HG02642 (cell line): Measurements from ENCODE around the gene ZNF785.
A peak's percentile ranks its signal among the peaks of the same experiment; 100 is the strongest.
"Not testable (repeated sequence)": the region's sequence is repeated elsewhere in the genome, so short reads cannot be mapped to it uniquely, and the experiment has no call there.

ENCODE experiments used
- ATAC-seq: cut with Tn5 transposase; IDR thresholded peaks from one replicate; pipeline ENCODE4 v1.9.1; 2021; ENCODE audit warnings: mild to moderate bottlenecking; ENCODE audit not compliant: unreplicated experiment, poor library complexity

ZNF785 gene

DNA sequence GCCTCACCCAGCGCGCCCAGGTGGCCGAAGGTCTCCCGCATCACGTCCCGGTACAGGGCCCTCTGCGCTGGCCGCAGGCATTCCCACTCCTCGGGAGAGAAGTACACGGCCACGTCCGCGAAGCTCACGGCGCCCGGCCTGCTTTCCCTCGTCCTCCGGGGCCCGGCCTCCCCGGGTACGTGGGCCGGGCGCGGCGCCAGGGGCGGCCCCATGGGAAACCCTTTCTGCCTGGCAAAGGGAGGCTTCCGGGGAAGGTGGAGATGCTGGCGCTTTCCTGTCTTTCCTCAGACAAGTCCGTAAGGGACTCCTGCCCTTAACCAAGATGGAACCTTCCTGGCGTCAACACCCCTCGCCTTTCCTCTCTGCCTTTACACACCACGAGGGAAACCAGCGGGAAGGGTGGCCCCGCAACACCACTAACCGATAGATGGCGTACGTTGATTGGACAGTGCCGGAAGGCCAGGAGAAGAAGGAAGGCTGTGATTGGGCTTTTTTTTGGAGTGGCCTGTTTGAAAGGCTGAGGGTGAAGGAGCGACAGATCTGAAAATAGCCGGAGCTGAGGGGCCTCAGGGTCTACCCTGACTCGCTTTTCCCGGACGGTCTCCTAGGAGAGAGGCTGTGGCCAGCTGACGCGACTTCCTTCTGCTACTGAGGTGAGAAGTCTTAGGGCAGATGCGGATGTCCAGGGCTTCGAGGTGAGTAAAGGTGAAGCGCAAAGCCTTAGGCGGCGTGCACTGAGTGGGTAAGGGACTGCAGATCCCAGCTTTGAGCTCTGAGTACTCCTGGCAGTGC, at the start of gene ZNF785:
Gene ZNF785 (minus strand): TSS at position 298 of the 792 bp plus-strand sequence. CDS start 86 bp downstream, at position 212.
- ATAC-seq, result peak; percentile 96

DNA sequence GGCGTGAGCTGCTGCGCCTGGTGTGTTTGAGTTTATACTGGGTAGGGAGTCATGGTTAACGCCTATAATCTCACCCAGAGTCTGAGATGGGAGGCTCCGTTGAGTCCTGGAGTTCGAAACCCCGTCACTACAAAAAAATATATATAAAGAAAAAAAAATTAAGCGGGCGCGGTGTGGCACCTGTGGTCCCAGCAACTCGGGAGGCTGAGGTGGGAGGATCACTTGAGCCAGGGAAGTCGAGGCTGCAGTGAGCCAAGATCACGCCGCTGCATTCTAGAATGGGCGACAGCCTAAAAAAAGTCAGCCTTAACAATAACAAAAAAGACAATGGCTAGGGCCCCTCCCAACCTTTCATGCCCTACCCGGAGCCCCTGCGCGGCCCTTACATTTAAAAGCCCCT, 48.0 kb upstream of the ZNF785 start:
- ATAC-seq, result no peak

DNA sequence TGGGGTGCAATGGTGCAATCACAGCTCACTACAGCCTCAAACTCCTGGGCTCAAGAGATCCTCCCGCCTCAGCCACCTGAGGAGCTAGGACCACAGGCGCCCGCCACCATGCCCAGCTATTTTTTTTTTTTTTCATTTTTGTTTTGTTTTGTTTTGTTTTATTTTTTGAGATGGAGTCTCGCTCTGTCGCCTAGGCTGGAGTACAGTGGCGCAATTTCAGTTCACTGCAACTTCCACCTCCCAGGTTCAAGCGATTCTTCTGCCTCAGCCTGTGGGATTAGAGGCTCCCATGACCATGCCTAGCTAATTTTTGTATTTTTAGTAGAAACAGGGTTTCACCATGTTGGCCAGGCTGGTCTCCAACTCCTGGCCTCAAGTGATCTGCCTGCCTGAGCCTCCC, 47.0 kb upstream of the ZNF785 start:
- ATAC-seq, result not testable (repeated sequence)

DNA sequence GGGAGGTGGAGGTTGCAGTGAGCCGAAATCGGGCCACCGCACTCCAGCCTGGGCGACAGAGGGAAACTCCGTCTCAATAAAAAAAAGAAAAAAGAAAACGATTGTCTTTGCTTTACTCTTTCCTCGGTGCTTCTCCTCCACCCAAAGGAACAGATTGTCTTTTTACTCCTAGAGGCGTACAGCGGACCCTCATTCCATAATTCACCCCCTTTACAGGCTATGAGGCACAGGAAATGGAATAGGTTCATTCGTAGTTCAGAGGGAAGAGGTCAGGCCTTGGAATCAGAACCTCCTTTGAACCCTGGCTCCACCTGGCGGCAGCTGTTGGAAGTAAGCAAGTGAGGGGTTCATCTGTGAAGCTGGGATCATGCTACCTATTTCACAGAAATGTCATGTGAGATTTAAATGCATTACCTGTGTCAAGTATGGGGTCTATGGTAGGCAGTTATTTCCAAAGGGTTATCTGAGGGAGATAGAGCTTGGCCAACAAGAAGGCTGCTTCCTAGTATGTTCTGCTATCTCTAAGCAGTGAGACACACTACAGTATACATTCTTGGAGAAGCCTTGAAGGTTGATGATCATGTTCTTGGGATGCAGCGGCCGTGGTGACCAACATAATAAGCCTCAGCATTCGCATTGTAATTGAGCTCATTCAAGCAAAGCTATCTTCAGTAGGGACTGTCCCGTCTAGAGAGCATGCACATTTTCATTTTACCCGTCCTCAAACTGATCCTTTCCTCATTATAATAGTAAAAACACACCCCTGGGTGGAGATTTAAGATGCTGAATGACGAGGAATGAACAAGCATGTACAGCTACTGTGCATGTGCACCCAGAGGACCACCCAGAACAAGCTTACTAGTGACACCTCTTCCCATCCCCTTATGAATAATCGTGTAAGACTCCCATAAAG, 43.4 kb upstream of the ZNF785 start:
- peak; percentile 56 for ATAC-seq

DNA sequence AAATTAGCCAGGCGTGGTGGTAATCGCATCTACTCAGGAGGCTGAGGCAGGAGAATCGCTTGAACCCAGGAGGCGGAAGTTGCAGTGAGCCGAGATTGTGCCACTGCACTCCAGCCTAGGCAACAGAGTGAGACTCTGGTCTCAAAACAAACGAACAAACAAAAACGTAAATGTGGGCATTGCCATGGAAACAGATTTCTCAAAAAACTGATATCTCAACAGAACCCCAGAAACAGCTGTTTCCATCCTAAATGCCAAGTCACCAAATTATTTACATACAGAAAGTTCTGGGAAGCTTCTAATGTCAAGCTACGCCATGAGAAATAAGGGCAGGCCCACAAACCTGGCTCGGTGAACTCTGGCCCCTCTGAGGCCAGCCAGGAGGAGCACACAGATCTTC, 40.7 kb upstream of the ZNF785 start:
- no peak for ATAC-seq

DNA sequence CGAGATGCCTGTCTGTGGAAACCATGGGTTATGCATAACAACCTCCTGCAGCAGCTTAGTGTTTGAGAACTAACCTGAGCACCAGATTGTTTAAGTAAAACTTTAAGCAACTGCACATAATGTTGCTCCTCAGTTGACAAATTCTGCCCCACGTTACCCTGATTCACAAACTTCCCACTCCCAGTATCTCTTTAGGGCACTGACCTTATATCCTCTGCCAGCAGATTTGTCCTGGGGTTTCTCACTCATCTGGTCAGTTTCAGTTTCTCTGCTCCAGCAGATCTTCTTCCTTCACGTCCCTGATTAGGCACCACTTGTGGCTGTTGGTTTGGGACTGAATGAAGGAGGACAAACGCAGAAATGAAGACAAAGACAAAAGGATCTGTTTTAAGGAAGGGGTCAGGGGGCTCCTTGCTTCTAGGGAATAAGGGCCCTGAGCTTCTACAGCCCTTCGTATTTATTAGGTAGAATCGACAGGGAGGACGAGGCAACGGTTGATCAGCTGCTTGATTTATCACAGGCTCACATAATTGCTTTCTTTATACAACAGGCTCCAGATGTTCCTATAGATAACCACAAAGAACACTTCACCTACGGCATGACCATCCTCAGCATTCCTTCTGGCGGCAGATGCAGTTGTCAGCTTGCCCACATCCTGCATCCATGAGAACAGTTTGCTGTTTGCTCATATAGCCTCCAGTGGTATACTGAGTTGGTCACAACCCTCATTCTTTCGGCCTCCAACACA, 38.2 kb upstream of the ZNF785 start:
- no peak for ATAC-seq

DNA sequence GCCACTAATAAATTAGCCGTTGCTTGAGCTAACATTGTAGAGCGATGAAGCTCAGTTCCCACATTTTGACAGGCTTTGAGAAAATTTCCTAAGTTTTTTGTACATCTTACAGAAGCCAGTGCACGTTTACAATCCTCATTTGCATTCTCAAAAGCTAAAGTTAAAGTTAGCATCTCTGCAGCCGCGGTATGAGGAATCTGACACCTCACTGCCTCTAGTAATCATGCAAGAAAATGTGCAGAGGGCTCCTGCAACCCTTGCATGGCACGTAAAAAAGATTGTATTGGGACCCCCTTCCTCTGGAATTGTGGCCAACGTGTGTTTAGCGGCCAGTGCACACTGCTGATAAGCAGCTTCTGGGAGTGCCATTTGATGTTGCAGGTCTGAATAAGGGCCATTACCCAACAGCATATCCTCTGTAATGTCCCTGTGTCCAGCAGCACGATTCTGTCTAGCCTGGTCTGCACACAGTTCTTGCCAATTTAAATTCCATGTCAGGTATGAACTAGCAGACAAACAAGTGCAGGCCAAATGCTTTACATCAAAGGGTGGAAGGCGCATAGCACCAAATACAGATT, 37.0 kb upstream of the ZNF785 start:
- no peak for ATAC-seq

DNA sequence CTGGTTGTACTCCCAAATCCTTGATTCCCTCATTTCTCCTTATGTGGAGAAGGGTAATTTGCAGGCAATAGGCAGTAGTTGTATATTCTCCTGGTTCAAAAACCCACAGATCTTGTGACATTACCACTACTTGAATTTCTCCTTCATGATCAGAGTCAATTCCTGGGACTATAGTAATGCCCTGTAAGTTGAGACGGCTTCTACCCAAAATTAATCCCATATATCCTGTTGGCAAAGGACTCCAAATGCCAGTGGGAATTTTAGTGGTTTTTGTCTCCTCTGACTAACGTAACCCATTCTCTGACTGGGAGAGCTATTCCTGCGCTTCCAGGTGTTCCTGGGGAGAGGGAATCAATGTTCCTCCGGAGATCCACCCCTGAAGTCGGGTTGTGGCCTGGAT, 36.3 kb upstream of the ZNF785 start:
- ATAC-seq, result no peak

DNA sequence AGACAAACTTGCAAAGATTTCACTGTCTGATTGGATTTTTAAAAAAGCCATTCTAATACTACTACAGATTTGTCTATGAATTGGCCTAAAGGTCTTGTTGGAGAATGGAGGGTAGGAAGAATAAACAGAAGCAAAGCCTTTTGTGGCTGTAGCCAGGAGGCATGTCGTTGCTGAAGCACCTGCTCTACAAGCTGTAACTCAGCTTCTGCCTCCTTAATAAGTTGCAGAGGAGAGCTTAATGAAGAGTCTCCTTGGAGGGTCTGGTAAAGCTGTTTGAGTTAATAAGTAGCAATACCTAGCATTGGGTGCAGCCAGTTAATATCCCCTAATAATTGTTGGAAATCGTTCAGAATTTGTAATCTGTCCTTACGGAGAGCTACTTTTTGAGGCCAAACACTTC, 34.7 kb upstream of the ZNF785 start:
- no peak for ATAC-seq

DNA sequence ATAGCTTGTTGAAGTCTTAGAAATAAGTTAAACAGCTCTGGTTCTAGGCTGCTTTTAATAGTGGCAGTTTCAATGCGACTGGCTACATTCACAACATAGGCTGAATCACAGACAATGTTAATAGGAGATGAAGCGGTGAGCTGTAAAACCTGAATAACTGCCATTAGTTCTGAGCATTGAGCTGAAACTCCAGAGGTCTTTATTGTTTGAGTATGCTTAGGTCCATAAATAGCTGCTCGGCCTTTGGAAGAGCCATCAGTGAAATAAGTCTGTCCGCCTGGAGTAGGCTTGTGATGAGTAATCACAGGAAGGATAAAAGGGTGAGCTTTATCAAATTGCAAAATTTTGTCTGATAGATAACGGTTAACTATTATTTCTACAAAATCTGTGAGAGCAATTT, 34.1 kb upstream of the ZNF785 start:
- no peak for ATAC-seq

DNA sequence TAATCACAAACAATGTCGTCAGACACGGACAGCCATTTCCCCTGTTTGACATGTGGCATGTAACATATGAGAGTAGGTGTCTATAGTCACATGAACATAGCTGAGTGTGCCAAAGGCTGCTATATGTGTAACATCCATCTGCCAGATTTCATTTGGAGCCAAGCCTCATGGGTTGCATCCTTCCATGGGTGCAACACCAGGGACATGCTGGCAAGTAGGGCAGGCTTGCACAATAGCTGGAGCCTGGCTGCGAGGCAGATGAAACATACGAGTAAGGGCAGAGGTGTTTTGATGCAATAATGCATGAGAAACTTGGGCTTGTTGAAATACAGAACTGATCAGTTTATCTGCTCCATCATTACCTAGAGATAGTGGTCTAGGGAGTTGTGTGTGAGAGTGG, 33.7 kb upstream of the ZNF785 start:
- no peak for ATAC-seq

DNA sequence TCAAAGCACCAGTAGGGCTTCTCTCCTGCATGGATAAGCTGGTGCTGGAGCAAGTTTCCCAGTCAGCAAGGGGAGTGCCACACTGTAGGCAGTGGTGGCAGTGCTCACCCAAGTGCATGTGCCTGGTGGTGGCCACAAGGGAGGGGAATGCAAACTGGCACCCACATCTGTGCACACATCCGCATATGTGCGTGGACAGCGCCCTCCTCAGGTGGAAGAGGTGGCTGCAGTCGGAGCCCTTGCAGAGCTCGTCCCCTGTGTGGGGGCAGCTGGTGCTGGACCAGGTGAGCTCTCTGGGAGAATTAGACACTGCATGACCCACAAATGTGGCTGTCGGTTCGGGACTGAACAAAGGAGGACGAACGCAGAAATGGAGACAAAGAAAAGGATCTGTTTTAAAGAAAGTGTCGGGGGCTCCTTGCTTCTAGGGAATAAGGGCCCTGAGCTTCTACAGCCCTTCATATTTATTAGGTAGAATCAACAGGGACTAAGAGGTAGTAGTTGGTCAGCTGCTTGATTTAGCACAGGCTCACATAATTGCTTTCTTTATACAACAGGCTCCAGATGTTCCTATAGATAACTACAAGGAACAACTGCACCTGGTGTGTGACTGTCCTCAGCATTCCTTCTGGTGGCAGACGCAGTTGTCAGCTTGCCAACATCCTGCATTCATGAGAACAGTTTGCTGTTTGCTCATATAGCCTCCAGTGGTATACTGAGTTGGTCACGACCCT, 30.0 kb upstream of the ZNF785 start:
- no peak for ATAC-seq

DNA sequence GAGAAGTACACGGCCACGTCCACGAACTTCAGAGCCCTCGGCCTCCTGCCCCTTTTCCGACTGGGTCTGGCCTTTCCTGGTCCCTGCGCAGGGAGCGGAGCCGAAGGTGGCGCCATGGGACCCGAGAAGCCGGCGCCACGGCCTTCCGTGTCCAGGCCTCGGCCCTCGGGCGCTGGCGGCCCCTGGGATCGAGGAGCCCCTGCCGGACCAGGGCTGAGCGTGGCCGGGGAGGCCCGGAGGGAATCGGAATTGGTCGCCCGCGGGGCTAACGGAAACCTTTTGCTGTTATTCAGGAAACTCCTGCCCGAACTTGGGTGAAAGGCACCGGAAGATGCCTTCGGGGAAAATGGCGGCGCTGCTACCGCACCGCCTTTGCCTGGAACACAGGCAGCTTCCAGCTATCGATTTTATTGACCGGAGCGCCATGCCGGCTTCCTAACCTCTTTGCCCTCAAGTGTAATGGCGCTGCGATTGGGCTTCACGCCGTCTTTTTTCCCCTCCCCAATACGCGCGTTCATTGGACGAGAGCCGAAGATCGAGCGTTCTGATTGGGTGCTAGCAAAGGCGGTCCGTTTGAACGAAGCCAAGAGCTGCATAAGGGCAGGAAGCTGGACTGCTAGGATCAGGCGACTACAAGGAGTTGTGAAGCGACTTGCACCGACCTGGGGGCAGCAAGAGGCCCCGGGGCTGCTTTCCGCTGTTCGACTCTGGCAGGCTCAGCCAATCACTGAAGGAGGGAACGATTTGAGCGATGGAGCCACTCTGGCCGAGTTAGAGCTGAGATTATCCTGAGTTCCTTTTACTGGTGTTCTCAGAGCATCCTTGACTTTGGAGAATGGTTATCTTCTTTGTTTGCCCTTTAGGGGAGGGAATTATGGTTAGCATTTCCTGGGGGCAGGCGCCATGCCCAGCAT, 24.7 kb upstream of the ZNF785 start, which contains the start of gene ZNF689:
Gene ZNF689 (minus strand): TSS at position 464 of the 914 bp plus-strand sequence. CDS start 348 bp downstream, at position 116.
- peak; percentile 91 for ATAC-seq

DNA sequence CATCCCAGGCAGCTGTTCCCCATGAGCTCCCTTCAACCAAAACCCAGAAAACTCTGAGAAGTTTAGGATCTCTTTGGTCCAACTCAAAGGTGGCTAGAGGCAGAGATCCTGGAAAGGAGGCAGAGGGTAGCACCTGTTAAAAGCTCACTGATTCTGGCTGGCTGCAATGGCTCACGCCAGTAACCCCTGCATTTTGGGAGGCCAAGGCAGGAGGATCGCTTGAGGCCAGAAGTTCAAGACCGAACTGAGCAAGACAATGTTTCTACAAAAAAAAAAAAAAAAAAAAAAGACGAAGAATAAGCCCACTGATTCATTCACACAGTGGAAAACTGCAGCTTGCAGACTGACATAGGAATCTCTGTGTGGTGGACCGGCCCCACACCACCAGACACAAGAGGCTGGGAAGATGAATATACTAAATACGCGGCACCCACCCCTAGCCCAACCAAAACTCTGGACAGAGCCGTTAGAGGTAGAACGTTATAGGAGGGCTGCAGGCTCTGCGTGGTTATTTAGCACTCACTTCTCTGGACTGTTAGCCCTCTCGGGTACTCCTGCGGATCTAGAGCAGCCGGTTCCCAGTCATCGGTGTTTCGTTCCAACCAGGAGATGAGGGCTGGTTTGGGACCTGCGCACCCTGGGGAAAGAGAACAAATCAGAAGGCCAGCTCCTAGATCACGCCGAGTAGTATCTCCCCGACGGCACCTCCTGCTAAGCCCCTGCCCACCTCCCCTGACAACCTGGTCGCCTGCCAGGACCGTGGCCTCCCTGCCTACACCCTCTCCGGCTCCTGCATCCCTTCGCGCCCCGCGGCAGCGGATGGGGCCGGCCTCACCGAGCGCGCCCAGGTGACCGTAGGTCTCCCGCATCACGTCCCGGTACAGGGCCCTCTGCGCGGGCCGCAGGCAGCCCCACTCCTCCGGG, 23.8 kb upstream of the ZNF785 start:
- no peak for ATAC-seq

DNA sequence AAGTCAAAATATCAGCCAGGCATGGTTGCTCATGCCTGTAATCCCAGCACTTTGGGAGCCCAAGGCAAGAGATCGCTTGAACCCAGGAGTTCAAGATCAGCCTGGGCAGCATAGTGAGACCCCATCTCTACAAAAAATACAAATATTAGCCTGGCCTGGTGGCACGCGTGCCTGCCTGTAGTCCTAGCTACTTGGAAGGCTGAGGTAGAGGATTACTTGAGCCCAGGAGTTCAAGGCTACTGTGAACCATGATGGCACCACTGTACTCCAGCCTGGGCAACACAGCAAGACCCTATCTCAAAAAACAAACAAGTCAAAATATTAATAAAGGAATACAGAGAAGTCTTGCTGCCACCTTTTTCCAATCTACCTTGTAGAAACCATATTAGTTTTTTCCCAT, 20.5 kb upstream of the ZNF785 start:
- ATAC-seq, result no peak

DNA sequence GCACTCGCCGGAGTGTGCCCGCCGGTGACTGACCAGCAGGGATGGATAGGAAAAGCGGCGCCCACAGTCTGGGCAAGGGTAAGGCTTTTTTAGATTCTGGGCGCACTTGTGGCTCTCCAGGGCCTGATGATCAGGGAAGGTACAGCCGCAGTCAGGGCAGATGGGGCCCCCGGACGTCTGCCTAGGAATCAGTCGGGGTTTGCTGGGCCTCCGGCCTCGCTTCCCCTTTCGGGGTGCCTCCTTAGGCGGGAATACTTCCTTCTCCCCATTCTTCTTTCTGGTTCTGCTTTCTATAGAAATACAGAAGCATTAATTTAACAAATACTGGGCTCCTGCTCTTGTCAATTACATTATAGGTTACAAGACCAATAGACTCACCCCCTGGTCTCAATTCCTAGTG, 19.7 kb upstream of the ZNF785 start:
- no peak for ATAC-seq

DNA sequence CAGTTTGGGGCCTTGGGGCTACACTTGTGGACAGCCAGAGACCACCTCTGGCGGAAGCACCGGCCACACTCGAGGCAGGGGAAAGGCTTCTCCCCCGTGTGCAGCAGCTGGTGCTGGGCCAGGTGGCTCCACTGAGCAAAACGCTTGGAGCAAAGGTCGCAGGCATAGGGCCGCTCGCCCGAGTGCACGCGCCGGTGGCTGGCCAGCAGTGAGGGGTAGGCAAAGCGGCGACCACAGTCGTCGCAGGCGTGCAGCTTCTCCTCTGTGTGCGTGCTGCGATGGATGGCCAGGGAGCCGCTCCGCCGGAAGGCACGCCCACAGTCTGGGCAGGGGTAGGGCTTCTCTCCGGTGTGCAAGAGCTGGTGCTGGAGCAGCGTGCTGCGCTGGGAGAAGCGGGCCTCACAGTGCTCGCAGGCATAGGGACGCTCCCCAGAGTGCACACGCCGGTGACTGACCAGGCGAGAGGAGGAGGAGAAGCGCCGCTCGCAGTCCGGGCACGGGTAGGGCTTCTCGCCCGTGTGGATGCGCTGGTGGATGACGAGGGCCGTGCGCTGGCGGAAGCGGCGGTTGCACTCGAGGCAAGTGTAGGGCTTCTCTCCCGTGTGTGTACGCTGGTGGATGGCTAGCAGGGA, 18.9 kb upstream of the ZNF785 start:
- ATAC-seq, result no peak
